ENCODE data around the gene GMDS.

- TF ChIP-seq CTCF (IDR thresholded peaks at IDR 0.05): no peak
- no peak for TF ChIP-seq POLR2A (IDR thresholded peaks at IDR 0.05)
Observed at GRCh38 chr6:1617466-1618310, 627.7 kb downstream of the GMDS start.
